ENCODE results near the gene RPL37.

Gene RPL37

GRCh38 chr5:40828021-40828631, 6.9 kb downstream of the RPL37 start:
- ChIA-PET POLR2A (interaction anchor here (0.9 to 1.5 kb wide), 2 partner anchors 17 to 25 kb away, joined by 3 to 6 read pairs; no protein-coding TSS in a partner anchor), CTCF (no interaction called here)
- Histone ChIP-seq H3K4me3 (ENCODE audit: low read depth, low read length) (no peak overlapping the region), H3K4me1 (ENCODE audit: control insufficient read depth, insufficient read depth, low read length) (no peaks in the 10 kb centered on the region), H3K27ac (ENCODE audit: extremely low read depth, low read depth, low read length) (no peak overlapping the region), H3K36me3 (ENCODE audit: control insufficient read depth in 2 of 2, insufficient read depth in 1 of 2, low read length in 2 of 2) (peaks cover 73 to 79% of the 10 kb centered on the region in 2 experiments), H3K9me3 (ENCODE audit: control insufficient read depth, insufficient read depth, low read depth, low read length) (no peaks in the 10 kb centered on the region)
- TF ChIP-seq ZNF624 (tag by site-specific recombination; IDR thresholded peaks at IDR 0.05) (no peak), ZNF362 (tag by site-specific recombination; IDR thresholded peaks at IDR 0.05) (no peak), ZNF639 (tag by site-specific recombination; IDR thresholded peaks at IDR 0.05) (no peak), ZNF324 (tag by site-specific recombination; IDR thresholded peaks at IDR 0.05) (no peak), INSM2 (tag by site-specific recombination; IDR thresholded peaks at IDR 0.05) (no peak), ZNF654 (tag by site-specific recombination; IDR thresholded peaks at IDR 0.05; ENCODE audit: low read depth) (no peak), ZNF530 (tag by site-specific recombination; IDR thresholded peaks at IDR 0.05; ENCODE audit: low read depth) (no peak), ZNF341 (tag by site-specific recombination; IDR thresholded peaks at IDR 0.05; ENCODE audit: low read depth) (no peak), ZBTB1 (tag by site-specific recombination; IDR thresholded peaks at IDR 0.05) (no peak), MZF1 (tag by site-specific recombination; IDR thresholded peaks at IDR 0.05; ENCODE audit: borderline replicate concordance) (no peak), PRDM2 (tag by site-specific recombination; IDR thresholded peaks at IDR 0.05; ENCODE audit: borderline replicate concordance) (no peak), ZNF426 (tag by site-specific recombination; IDR thresholded peaks at IDR 0.05) (no peak), ZNF555 (tag by site-specific recombination; conservative IDR thresholded peaks at IDR 0.05) (no peak), ZNF707 (tag by site-specific recombination; IDR thresholded peaks at IDR 0.05) (no peak), ZNF404 (tag by site-specific recombination; IDR thresholded peaks at IDR 0.05) (no peak), EGR2 (tag by site-specific recombination; IDR thresholded peaks at IDR 0.05; ENCODE audit: low read depth) (no peak), ZNF138 (tag by site-specific recombination; IDR thresholded peaks at IDR 0.05; ENCODE audit: borderline replicate concordance) (no peak), ZNF302 (tag by site-specific recombination; IDR thresholded peaks at IDR 0.05; ENCODE audit: low read depth) (no peak), ZNF664 (tag by site-specific recombination; IDR thresholded peaks at IDR 0.05) (no peak), ZNF292 (tag by site-specific recombination; IDR thresholded peaks at IDR 0.05; ENCODE audit: borderline replicate concordance, low read depth) (no peak)

Data from HEK293 (cell line).